GM12891 (cell line): Measurements from ENCODE around the gene MET.

ENCODE experiments used
- PAX5 ChIP-seq: IDR thresholded peaks from 2 replicates; pipeline ENCODE4 v1.6.1; 2011; ENCODE audit warnings: low read length, moderate library complexity, mild to moderate bottlenecking; ENCODE audit not compliant: insufficient read depth, severe bottlenecking
- SPI1 ChIP-seq: IDR thresholded peaks from 2 replicates; pipeline ENCODE4 v1.6.1; 2011; ENCODE audit warnings: low read depth, low read length, control low read depth
- TAF1 ChIP-seq: IDR thresholded peaks from 2 replicates; pipeline ENCODE4 v1.6.1; 2011; ENCODE audit warnings: low read depth, low read length, control low read depth

- TF ChIP-seq TAF1, result no peak
- no peak for TF ChIP-seq PAX5
- no peak for TF ChIP-seq SPI1
These were observed 110.2 kb downstream of the MET start for GRCh38 chr7:116782177-116782711.
